Activated naive CD4-positive, alpha-beta T cell (primary cell): Measurements from ENCODE around the gene CDK10.

ENCODE experiments used
- DNase-seq, 4 experiments: peaks; one replicate each; lab custom pipeline; 2025; lab: John Stamatoyannopoulos, UW

Gene CDK10

GRCh38 chr16:89736554-89736953 lies 50.1 kb downstream of the CDK10 start:
- DNase-seq = no peak

GRCh38 chr16:89737341-89738071 lies 51.0 kb downstream of the CDK10 start:
- DNase-seq = peak in 2 of 4 experiments; percentile 27 to 31

GRCh38 chr16:89738072-89738377 lies 51.5 kb downstream of the CDK10 start:
- no peak for DNase-seq

GRCh38 chr16:89738538-89739317 lies 52.2 kb downstream of the CDK10 start:
- no peak for DNase-seq

GRCh38 chr16:89739383-89739782 lies 52.9 kb downstream of the CDK10 start:
- DNase-seq = no peak

GRCh38 chr16:89741342-89742014 lies 55.0 kb downstream of the CDK10 start:
- no peak for DNase-seq

GRCh38 chr16:89742948-89743347 lies 56.5 kb downstream of the CDK10 start:
- DNase-seq = no peak

DNA sequence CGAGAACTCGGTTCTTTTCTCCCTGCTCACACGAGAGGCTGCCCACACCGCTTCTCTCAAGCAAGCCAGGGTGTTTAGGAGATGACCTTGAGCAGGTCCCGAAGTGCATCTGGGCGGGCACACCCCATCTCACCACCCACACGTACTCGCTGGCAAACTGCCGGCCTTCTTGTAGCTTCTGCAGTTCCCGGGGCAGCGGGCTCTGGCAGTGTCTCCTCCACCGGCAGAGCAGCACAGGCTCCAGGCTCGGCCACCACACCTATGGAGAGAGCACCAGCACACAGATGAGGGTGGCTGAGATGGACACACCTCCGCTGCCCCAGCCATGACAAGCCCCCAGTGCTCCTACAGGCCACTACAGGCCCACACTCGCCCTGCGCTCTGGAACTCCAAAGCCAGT lies 58.3 kb downstream of the CDK10 start:
- no peak for DNase-seq
